ENCODE results near the gene SMIM3.
"Not testable (repeated sequence)": the region's sequence is repeated elsewhere in the genome, so short reads cannot be mapped to it uniquely, and the experiment has no call there.

SMIM3 gene

GRCh38 chr5:150765799-150766169, 12.8 kb upstream of the SMIM3 start:
- DNase-seq = no peak

GRCh38 chr5:150766251-150766650, 12.3 kb upstream of the SMIM3 start:
- DNase-seq = no peak

- DNase-seq = no peak
Observed at GRCh38 chr5:150771034-150771795, 7.3 kb upstream of the SMIM3 start.

- no peak for DNase-seq
Observed at GRCh38 chr5:150774145-150774544, 4.4 kb upstream of the SMIM3 start.

GRCh38 chr5:150777685-150778084, 872 bp upstream of the SMIM3 start:
- no peak for DNase-seq

GRCh38 chr5:150778088-150778516, 455 bp upstream of the SMIM3 start:
- DNase-seq = no peak

GRCh38 chr5:150779397-150780186, 1.0 kb downstream of the SMIM3 start:
- no peak for DNase-seq

- no peak for DNase-seq
Observed at GRCh38 chr5:150780187-150780692, 1.7 kb downstream of the SMIM3 start.

GRCh38 chr5:150780816-150781221, 2.3 kb downstream of the SMIM3 start:
- no peak for DNase-seq

GRCh38 chr5:150781706-150782614, 3.4 kb downstream of the SMIM3 start:
- no peak for DNase-seq

- DNase-seq = no peak
Observed at GRCh38 chr5:150782850-150783249, 4.3 kb downstream of the SMIM3 start.

- peak in 3 of 4 experiments; percentile 7 to 21 (median 16) for DNase-seq
Observed at GRCh38 chr5:150783422-150783928, 4.9 kb downstream of the SMIM3 start.

- no peak for DNase-seq
Observed at GRCh38 chr5:150785950-150786349, 7.4 kb downstream of the SMIM3 start.

GRCh38 chr5:150786876-150787275, 8.3 kb downstream of the SMIM3 start:
- DNase-seq = no peak

- no peak for DNase-seq
Observed at GRCh38 chr5:150787656-150788055, 9.1 kb downstream of the SMIM3 start.

GRCh38 chr5:150788977-150789376, 10.4 kb downstream of the SMIM3 start:
- DNase-seq = no peak

GRCh38 chr5:150789450-150789849, 10.9 kb downstream of the SMIM3 start:
- no peak for DNase-seq

- DNase-seq = peak in 1 of 4 experiments; percentile 26
Observed at GRCh38 chr5:150789943-150790611, 11.5 kb downstream of the SMIM3 start.

- DNase-seq = no peak
Observed at GRCh38 chr5:150791536-150791935, 13.0 kb downstream of the SMIM3 start.

GRCh38 chr5:150793423-150793888, 14.9 kb downstream of the SMIM3 start:
- not testable (repeated sequence) for DNase-seq

- no peak for DNase-seq
Observed at GRCh38 chr5:150794927-150795326, 16.4 kb downstream of the SMIM3 start.

GRCh38 chr5:150797384-150797783, 18.8 kb downstream of the SMIM3 start:
- DNase-seq = no peak
